PFSK-1 (cell line): ENCODE measurements around the gene PBOV1.

ENCODE experiments used
- FOXP2 ChIP-seq: optimal IDR thresholded peaks from 2 replicates; pipeline ENCODE3; 2011; ENCODE audit warnings: borderline replicate concordance, control low read depth, inconsistent platforms; ENCODE audit not compliant: insufficient read depth; ENCODE audit errors: extremely low read length, extremely low read depth
- POLR2AphosphoS5 ChIP-seq: IDR thresholded peaks from 2 replicates; pipeline ENCODE4 v1.6.1; 2012; ENCODE audit warnings: low read depth, mild to moderate bottlenecking, control low read depth, low read length, moderate library complexity
- SIN3A ChIP-seq: IDR thresholded peaks from 2 replicates; pipeline ENCODE4 v1.6.1; 2012; ENCODE audit warnings: mild to moderate bottlenecking, low read length, moderate library complexity, borderline replicate concordance; ENCODE audit not compliant: insufficient read depth
- TAF1 ChIP-seq: IDR thresholded peaks from 2 replicates; pipeline ENCODE4 v1.6.1; 2012; ENCODE audit warnings: low read length, control low read depth, borderline replicate concordance; ENCODE audit not compliant: insufficient read depth
- TF ChIP-seq, protein P1 (sequence below), 2 experiments: IDR thresholded peaks; 2 replicates each; pipeline versions ENCODE4 v1.6.1 to v1.8.0; 2011 to 2012; ENCODE audit warnings: low read depth in 2 of 2, low read length in 2 of 2, control low read depth in 1 of 2, inconsistent platforms in 1 of 2, mild to moderate bottlenecking in 1 of 2, moderate library complexity in 1 of 2; ENCODE audit not compliant: insufficient read depth in 1 of 2

Gene PBOV1

DNA sequence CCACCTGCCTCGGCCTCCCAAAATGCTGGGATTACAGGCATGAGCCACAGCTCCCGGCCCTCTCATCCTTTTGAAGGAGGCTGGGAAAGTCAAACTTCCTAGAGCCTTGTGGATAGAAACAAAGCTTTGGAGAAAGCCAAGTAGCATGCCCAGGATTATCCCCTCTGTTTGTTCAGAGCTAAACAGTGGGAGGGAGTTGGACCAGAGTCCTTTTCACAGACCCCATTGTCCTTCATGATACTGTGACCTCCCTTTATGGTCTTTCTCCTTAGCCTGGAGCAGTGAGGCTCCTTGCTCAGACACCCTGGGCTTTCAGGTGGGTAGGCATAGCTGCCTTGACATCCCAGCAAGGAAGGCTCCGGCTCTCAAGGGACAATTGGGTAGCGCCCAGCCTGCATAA lies 31.1 kb downstream of the PBOV1 start:
- TF ChIP-seq, protein P1, sequence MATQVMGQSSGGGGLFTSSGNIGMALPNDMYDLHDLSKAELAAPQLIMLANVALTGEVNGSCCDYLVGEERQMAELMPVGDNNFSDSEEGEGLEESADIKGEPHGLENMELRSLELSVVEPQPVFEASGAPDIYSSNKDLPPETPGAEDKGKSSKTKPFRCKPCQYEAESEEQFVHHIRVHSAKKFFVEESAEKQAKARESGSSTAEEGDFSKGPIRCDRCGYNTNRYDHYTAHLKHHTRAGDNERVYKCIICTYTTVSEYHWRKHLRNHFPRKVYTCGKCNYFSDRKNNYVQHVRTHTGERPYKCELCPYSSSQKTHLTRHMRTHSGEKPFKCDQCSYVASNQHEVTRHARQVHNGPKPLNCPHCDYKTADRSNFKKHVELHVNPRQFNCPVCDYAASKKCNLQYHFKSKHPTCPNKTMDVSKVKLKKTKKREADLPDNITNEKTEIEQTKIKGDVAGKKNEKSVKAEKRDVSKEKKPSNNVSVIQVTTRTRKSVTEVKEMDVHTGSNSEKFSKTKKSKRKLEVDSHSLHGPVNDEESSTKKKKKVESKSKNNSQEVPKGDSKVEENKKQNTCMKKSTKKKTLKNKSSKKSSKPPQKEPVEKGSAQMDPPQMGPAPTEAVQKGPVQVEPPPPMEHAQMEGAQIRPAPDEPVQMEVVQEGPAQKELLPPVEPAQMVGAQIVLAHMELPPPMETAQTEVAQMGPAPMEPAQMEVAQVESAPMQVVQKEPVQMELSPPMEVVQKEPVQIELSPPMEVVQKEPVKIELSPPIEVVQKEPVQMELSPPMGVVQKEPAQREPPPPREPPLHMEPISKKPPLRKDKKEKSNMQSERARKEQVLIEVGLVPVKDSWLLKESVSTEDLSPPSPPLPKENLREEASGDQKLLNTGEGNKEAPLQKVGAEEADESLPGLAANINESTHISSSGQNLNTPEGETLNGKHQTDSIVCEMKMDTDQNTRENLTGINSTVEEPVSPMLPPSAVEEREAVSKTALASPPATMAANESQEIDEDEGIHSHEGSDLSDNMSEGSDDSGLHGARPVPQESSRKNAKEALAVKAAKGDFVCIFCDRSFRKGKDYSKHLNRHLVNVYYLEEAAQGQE (IDR thresholded peaks at IDR 0.05; ENCODE audit: insufficient read depth in 1 of 2, low read depth in 2 of 2, low read length in 2 of 2): no peak
- TF ChIP-seq FOXP2 (no peak), SIN3A (no peak), TAF1 (no peak), POLR2AphosphoS5 (no peak)

DNA sequence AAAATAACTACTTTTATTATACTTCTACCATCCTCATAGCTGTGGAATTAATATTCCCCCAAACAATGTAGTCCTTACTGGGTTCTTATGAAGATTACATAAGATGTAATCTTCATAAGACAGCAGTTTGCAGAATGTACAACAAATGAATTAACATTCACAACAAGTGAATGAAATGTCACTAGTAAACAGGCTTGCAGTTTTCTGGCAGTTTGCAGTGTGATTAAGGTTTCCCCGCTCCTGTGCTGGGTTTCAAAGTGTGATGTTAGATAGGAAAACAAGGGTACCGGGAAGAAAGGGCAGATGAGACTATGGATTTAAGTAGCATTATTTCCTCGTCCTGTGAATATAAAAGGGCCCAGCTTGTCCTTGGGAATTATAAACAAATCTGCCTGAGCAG lies 34.1 kb downstream of the PBOV1 start:
- no peak for TF ChIP-seq SIN3A
- no peak for TF ChIP-seq POLR2AphosphoS5
- no peak for TF ChIP-seq FOXP2
- no peak for TF ChIP-seq TAF1
- TF ChIP-seq, protein P1 (IDR thresholded peaks at IDR 0.05; ENCODE audit: insufficient read depth in 1 of 2, low read depth in 2 of 2, low read length in 2 of 2): no peak

DNA sequence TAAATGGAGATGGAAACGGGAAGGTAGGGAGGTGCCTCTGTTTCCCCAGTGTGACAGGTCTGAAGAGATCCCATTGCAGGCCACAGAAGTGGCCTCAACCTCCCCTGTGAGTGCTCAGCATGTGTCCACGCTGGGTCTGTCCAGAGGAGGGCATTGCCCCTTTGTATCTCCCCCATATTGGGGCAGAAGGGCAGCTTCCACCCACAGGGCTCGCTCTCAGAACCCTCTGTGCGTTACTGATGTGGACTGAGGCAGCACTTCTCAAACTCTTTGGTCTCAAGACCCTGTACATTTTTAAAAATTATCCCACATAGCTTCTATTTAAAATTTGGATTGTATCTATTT lies 34.5 kb downstream of the PBOV1 start:
- TF ChIP-seq POLR2AphosphoS5 (no peak), FOXP2 (no peak), TAF1 (no peak), SIN3A (no peak)
- TF ChIP-seq, protein P1 (IDR thresholded peaks at IDR 0.05; ENCODE audit: insufficient read depth in 1 of 2, low read depth in 2 of 2, low read length in 2 of 2): no peak

DNA sequence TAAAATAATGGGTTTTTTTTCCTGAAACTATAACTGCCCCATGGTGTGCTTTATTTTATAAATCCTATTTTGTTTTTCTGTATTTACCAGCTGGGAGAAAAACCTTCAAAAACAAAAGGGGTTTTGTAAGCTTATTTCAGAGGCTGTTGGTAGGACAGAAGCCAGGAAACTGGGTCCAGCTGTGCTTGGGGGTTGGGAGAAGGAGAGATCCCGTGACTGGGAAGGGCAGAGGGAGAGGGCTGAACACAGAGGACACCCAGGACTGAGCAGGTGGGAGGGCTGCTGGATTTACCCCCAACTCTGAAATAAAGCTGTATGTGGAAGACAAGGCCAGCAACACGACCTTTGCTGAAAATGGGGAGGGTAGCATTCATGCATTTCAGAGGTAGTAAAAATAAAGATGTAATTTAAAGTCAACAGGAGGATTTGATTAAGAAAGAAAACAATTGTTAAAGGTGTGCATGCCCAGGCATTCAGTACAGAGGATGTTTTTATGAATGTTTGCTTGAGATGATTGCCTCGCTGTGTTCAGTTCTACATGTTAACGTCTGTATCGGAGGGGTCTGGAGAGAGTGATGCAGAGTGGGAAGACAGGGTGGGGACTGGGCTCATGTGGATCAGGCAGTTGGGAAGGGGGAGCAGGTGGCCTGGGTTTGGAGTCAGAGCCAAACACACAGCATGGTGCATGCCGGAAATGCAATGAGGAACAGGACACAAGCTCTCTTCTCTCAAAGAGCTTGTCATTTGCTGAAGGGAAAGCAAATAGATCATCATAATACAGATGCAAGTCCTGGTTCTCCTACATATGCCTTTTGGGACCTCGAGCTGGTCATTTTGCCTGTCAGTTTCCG lies 35.1 kb downstream of the PBOV1 start:
- no peak for TF ChIP-seq SIN3A
- TF ChIP-seq, protein P1 (IDR thresholded peaks at IDR 0.05; ENCODE audit: insufficient read depth in 1 of 2, low read depth in 2 of 2, low read length in 2 of 2): no peak
- no peak for TF ChIP-seq TAF1
- TF ChIP-seq FOXP2: no peak
- no peak for TF ChIP-seq POLR2AphosphoS5

DNA sequence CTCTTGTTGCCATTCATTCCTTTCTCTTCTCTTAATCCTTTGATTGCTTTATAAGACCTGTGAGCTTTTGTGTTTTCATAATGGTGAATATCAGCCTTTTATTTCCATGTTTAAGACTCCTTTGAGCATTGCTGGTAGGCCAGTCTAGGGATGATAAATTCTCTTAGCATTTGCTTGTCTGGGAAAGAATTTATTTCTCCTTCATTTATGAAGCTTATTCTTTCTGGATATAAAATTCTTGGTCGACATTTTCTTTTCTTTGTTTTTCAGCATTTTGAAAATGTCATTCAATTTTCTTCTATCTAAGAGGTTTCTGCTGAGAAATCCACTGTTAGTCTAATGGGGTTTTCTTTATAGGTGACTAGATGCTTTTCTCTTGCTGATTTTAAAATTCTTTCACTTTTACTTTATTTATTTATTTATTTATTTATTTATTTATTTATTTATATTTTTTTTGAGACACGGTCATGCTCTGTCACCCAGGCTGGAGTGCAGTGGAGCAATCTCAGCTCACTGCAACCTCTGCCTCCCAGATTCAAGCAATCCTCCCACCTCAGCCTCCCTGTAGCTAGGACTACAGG lies 41.5 kb downstream of the PBOV1 start:
- TF ChIP-seq FOXP2 (no peak), TAF1 (no peak), SIN3A (no peak), POLR2AphosphoS5 (no peak)
- TF ChIP-seq, protein P1 (IDR thresholded peaks at IDR 0.05; ENCODE audit: insufficient read depth in 1 of 2, low read depth in 2 of 2, low read length in 2 of 2): no peak
